HepG2 (cell line): Measurements from ENCODE around the gene CEP97. TPM values are rescaled to one million over a fixed set of nuclear protein-coding genes. Genes with fewer than 3 reads are reported as not detected.

Experiments
- AKNA ChIP-seq: sonication (generic); formaldehyde crosslinking; IDR thresholded peaks from 2 replicates; pipeline ENCODE4 v1.4.0; 2020; ENCODE audit warnings: missing genetic modification reagents, borderline replicate concordance
- ATRX ChIP-seq: sonication (generic); formaldehyde crosslinking; IDR thresholded peaks from 2 replicates; pipeline ENCODE4 v1.4.0; 2020; ENCODE audit warnings: missing genetic modification reagents, borderline replicate concordance
- FOXA3 ChIP-seq: IDR thresholded peaks from 2 replicates; pipeline ENCODE4 v1.6.1; 2016; ENCODE audit warnings: missing genetic modification reagents, missing compliant biosample characterization
- HDAC6 ChIP-seq: fragments of 200-600 bp; sonication (generic); IDR thresholded peaks from 2 replicates; pipeline ENCODE4 v1.7.0; 2017; ENCODE audit warnings: mild to moderate bottlenecking, antibody characterized with exemption, low read length, low read depth
- KDM2A ChIP-seq: sonication (generic); formaldehyde crosslinking; IDR thresholded peaks from 2 replicates; pipeline ENCODE4 v1.4.0; 2020; ENCODE audit warnings: low read depth, missing genetic modification reagents, borderline replicate concordance
- MBD4 ChIP-seq: IDR thresholded peaks from 2 replicates; pipeline ENCODE4 v1.6.1; 2012; ENCODE audit warnings: low read length, inconsistent platforms, borderline replicate concordance
- NR3C1 ChIP-seq: sonication (generic); formaldehyde crosslinking; IDR thresholded peaks from 2 replicates; pipeline ENCODE4 v1.4.0; 2020; ENCODE audit warnings: missing genetic modification reagents
- PHB2 ChIP-seq: fragments of 450-650 bp; IDR thresholded peaks from 2 replicates; pipeline ENCODE4 v1.6.1; 2018; ENCODE audit not compliant: partially characterized antibody
- REST ChIP-seq, 2 experiments: IDR thresholded peaks; 2 replicates each; pipeline ENCODE4 v1.6.1; 2011 to 2012; ENCODE audit warnings: low read length in 2 of 2, borderline replicate concordance in 1 of 2, low read depth in 1 of 2, mild to moderate bottlenecking in 1 of 2, moderate library complexity in 1 of 2
- RFXAP ChIP-seq: sonication (generic); formaldehyde crosslinking; IDR thresholded peaks from 2 replicates; pipeline ENCODE4 v1.4.0; 2020; ENCODE audit warnings: missing genetic modification reagents, borderline replicate concordance
- TSC22D2 ChIP-seq: sonication (generic); formaldehyde crosslinking; IDR thresholded peaks from 2 replicates; pipeline ENCODE4 v1.5.1; 2020; ENCODE audit warnings: missing genetic modification reagents, mild to moderate bottlenecking, borderline replicate concordance
- ZFP82 ChIP-seq: sonication (generic); formaldehyde crosslinking; IDR thresholded peaks from 2 replicates; pipeline ENCODE4 v1.5.1; 2020; ENCODE audit warnings: mild to moderate bottlenecking, missing genetic modification reagents, borderline replicate concordance
- ZNF350 ChIP-seq: sonication (generic); formaldehyde crosslinking; IDR thresholded peaks from 2 replicates; pipeline ENCODE4 v1.4.0; 2020; ENCODE audit warnings: mild to moderate bottlenecking, low read depth, missing genetic modification reagents, borderline replicate concordance
- ZNF556 ChIP-seq: sonication (generic); formaldehyde crosslinking; IDR thresholded peaks from 2 replicates; pipeline ENCODE4 v1.4.0; 2020; ENCODE audit warnings: mild to moderate bottlenecking, missing genetic modification reagents, borderline replicate concordance
- ZNF605 ChIP-seq: sonication (generic); formaldehyde crosslinking; IDR thresholded peaks from 2 replicates; pipeline ENCODE4 v1.8.0; 2022; ENCODE audit warnings: mild to moderate bottlenecking, missing genetic modification reagents
- polyA plus RNA-seq, 8 experiments: library from polyadenylated mRNA; depleted of rRNA in 3 of 8; stranded (reverse) in 7 of 8; unstranded in 1 of 8; fragments of >200 nt; fragmentation: Illumina TruSeq in 4 of 8; extraction: Trizol in 4 of 8; gene quantifications; 2 replicates each; pipeline versions ENCODE4 v1.2.1 to v1.2.3, GENCODE V29; 2011 to 2016; ENCODE audit warnings: low read depth in 4 of 8, missing spikeins in 1 of 8, mixed read lengths in 1 of 8; ENCODE audit not compliant: insufficient read depth in 1 of 8
- total RNA-seq, 5 experiments: library from RNA; depleted of rRNA; stranded (reverse); fragments of >200 nt; fragmentation: Illumina TruSeq; extraction: Trizol; gene quantifications; 2 replicates each; pipeline ENCODE4 v1.2.3, GENCODE V29; 2016; ENCODE audit warnings: low read depth in 1 of 5
- TF ChIP-seq, protein P1 (sequence below): sonication (generic); formaldehyde crosslinking; IDR thresholded peaks from 2 replicates; pipeline ENCODE4 v1.4.0; 2020; ENCODE audit warnings: missing genetic modification reagents

CEP97 gene
- total and polyA plus RNA-seq, 2 of the 13 experiments (the other 11 are each of a cell fraction or from before 2014, with no cell fraction given), result 0.99 to 6.5 TPM

DNA sequence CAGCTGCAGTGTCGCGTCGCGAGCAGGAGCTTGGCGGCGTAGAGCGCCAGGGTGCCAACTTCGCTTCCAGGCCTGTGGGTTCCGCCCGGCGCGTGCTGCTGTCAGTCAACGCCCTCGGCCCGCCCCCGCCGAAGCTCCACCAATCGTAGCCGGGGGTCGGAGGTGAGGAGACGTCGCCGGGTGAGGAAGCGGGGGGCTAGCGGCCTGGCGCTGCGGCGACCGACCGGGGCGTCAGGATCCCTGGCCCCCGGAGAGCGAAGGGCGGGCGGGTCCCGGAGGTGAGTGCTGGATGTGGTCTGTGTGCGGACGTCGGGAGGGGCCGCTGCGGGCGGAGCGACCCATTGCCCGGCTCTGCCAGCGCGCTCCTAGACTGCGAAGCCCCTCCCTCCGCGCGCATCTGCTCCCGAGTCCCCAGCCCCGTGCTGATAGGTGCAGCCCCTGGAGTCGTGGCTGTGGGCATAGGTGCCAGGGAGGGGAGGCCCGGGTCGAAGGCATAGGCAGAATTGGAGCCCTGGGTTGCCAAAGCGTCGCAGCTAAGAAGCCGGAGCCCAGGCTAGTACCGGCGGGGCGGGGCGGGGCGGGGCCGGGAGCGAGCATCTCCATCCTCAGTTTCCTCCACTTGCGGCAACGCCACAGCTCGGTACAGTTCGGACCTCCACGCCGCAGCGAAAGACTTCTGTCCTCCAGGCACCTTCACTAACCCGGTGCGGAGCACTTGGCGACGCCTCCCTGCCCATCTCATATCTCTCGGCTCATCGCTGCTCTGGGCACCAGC is 54.8 kb downstream of the CEP97 start, which contains the start of gene NXPE3 (continued):
- TF ChIP-seq AKNA (CRISPR knock-in tag) (no peak; the same call in 1 of the 2 replicates), ZNF350 (CRISPR knock-in tag) (peak; percentile 35; the same call in 1 of the 2 replicates), ZFP82 (no peak; the same call in 1 of the 2 replicates), FOXA3 (peak; percentile 40), ATRX (CRISPR knock-in tag) (no peak), TSC22D2 (CRISPR knock-in tag) (no peak), REST (IDR thresholded peaks at IDR 0.05; ENCODE audit: borderline replicate concordance in 1 of 2, low read depth in 1 of 2, low read length in 2 of 2) (no peak; a peak in 1 of 4 replicates), ZNF556 (CRISPR knock-in tag) (no peak), RFXAP (CRISPR knock-in tag) (no peak), ZNF605 (no peak), MBD4 (no peak), PHB2 (no peak), KDM2A (CRISPR knock-in tag) (peak; percentile 85), HDAC6 (no peak), NR3C1 (CRISPR knock-in tag) (no peak)
- TF ChIP-seq, protein P1, sequence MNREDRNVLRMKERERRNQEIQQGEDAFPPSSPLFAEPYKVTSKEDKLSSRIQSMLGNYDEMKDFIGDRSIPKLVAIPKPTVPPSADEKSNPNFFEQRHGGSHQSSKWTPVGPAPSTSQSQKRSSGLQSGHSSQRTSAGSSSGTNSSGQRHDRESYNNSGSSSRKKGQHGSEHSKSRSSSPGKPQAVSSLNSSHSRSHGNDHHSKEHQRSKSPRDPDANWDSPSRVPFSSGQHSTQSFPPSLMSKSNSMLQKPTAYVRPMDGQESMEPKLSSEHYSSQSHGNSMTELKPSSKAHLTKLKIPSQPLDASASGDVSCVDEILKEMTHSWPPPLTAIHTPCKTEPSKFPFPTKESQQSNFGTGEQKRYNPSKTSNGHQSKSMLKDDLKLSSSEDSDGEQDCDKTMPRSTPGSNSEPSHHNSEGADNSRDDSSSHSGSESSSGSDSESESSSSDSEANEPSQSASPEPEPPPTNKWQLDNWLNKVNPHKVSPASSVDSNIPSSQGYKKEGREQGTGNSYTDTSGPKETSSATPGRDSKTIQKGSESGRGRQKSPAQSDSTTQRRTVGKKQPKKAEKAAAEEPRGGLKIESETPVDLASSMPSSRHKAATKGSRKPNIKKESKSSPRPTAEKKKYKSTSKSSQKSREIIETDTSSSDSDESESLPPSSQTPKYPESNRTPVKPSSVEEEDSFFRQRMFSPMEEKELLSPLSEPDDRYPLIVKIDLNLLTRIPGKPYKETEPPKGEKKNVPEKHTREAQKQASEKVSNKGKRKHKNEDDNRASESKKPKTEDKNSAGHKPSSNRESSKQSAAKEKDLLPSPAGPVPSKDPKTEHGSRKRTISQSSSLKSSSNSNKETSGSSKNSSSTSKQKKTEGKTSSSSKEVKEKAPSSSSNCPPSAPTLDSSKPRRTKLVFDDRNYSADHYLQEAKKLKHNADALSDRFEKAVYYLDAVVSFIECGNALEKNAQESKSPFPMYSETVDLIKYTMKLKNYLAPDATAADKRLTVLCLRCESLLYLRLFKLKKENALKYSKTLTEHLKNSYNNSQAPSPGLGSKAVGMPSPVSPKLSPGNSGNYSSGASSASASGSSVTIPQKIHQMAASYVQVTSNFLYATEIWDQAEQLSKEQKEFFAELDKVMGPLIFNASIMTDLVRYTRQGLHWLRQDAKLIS (CRISPR knock-in tag), result no peak
